Karpas-422 (cell line): Measurements from ENCODE around the gene ZC3H18. TPM values are rescaled to one million over a fixed set of nuclear protein-coding genes. Genes with fewer than 3 reads are reported as not detected.

Experiments
- DNase-seq: peaks from one replicate; pipeline ENCODE4 v3.0.0-alpha.2; 2015
- H2AFZ ChIP-seq: fragments of 200-600 bp; sonication (generic); 2 replicates; pipeline ENCODE4 v1.6.1; 2014; ENCODE audit warnings: antibody characterized with exemption, low read length, mixed read lengths
- H3K27ac ChIP-seq: fragments of 200-600 bp; sonication (generic); 2 replicates; pipeline ENCODE4 v1.5.1; 2014; ENCODE audit warnings: mild to moderate bottlenecking, low read length, moderate library complexity
- H3K27me3 ChIP-seq: fragments of 200-600 bp; sonication (generic); 2 replicates; pipeline ENCODE4 v1.6.1; 2014; ENCODE audit warnings: low read length, mixed read lengths
- H3K36me3 ChIP-seq: fragments of 200-600 bp; sonication (generic); 2 replicates; pipeline ENCODE4 v1.6.1; 2014; ENCODE audit warnings: low read length, mixed read lengths; ENCODE audit not compliant: insufficient read depth
- H3K4me1 ChIP-seq: fragments of 200-600 bp; sonication (generic); 2 replicates; pipeline ENCODE4 v1.6.1; 2014; ENCODE audit warnings: mild to moderate bottlenecking, low read length, mixed read lengths
- H3K4me2 ChIP-seq: fragments of 200-600 bp; sonication (generic); 2 replicates; pipeline ENCODE4 v1.6.1; 2014; ENCODE audit warnings: low read length, low read depth, mild to moderate bottlenecking; ENCODE audit not compliant: poor library complexity, severe bottlenecking
- H3K4me3 ChIP-seq: fragments of 200-600 bp; sonication (generic); 2 replicates; pipeline ENCODE4 v1.5.1; 2014; ENCODE audit warnings: mild to moderate bottlenecking, antibody characterized with exemption, low read length, mixed read lengths
- H3K79me2 ChIP-seq: fragments of 200-600 bp; sonication (generic); 2 replicates; pipeline ENCODE4 v1.6.1; 2014; ENCODE audit warnings: mild to moderate bottlenecking, low read length, mixed read lengths
- H3K9ac ChIP-seq: fragments of 200-600 bp; sonication (generic); 2 replicates; pipeline ENCODE4 v1.6.0; 2014; ENCODE audit warnings: low read length
- H3K9me2 ChIP-seq: fragments of 200-600 bp; sonication (generic), shearing (Covaris generic); replicated peaks from 2 replicates; pipeline ENCODE4 v1.6.0; 2014; ENCODE audit warnings: mild to moderate bottlenecking, low read length, moderate library complexity; ENCODE audit not compliant: insufficient read depth
- H3K9me3 ChIP-seq: fragments of 300-700, 200-600 bp; sonication (generic); 2 replicates; pipeline ENCODE4 v1.6.1; 2014; ENCODE audit warnings: low read length, mixed read lengths
- H4K20me1 ChIP-seq: fragments of 200-600 bp; sonication (generic); 2 replicates; pipeline ENCODE4 v1.6.1; 2014; ENCODE audit warnings: mild to moderate bottlenecking, antibody characterized with exemption, low read length, low read depth; ENCODE audit not compliant: insufficient read depth
- total RNA-seq: library from RNA; depleted of rRNA; stranded (reverse); fragments of >200 nt; shearing (Covaris generic); gene quantifications from 2 replicates; pipeline ENCODE4 v1.2.3, GENCODE V29; 2014; ENCODE audit warnings: low replicate concordance

ZC3H18 gene
- total RNA-seq, 1 experiment from 2014 or later = 8.3 TPM

GRCh38 chr16:88576307-88576706 lies 6.1 kb downstream of the ZC3H18 start:
- peaks cover 10% of the 10 kb centered on the region for H3K4me1 ChIP-seq
- H3K9me2 ChIP-seq = no peaks in the 10 kb centered on the region
- no peak for DNase-seq
- no peak overlapping the region for H3K9ac ChIP-seq
- H3K4me2 ChIP-seq = no peak overlapping the region
- H3K4me3 ChIP-seq = no peak overlapping the region
- H2AFZ ChIP-seq = no peak overlapping the region
- H3K27ac ChIP-seq = no peak overlapping the region
- H3K36me3 ChIP-seq = peaks cover 19% of the 10 kb centered on the region; the same call in 1 of the 2 replicates
- H4K20me1 ChIP-seq = peaks cover 50% of the 10 kb centered on the region
- H3K79me2 ChIP-seq = peaks cover 91% of the 10 kb centered on the region
- H3K9me3 ChIP-seq = no peaks in the 10 kb centered on the region
- no peaks in the 10 kb centered on the region for H3K27me3 ChIP-seq

GRCh38 chr16:88577166-88577565 lies 7.0 kb downstream of the ZC3H18 start:
- no peaks in the 10 kb centered on the region for H3K9me2 ChIP-seq
- H3K9ac ChIP-seq = no peak overlapping the region
- peaks cover 88% of the 10 kb centered on the region for H3K79me2 ChIP-seq
- peaks cover 19% of the 10 kb centered on the region; the same call in 1 of the 2 replicates for H3K36me3 ChIP-seq
- no peaks in the 10 kb centered on the region for H3K9me3 ChIP-seq
- no peak overlapping the region for H3K4me3 ChIP-seq
- no peak overlapping the region for H3K4me2 ChIP-seq
- H3K27me3 ChIP-seq = no peaks in the 10 kb centered on the region
- H3K27ac ChIP-seq = no peak overlapping the region
- H3K4me1 ChIP-seq = peaks cover 2% of the 10 kb centered on the region
- DNase-seq = no peak
- no peak overlapping the region for H2AFZ ChIP-seq
- H4K20me1 ChIP-seq = peaks cover 46% of the 10 kb centered on the region

GRCh38 chr16:88578446-88579313 lies 8.5 kb downstream of the ZC3H18 start:
- H3K27me3 ChIP-seq = no peaks in the 10 kb centered on the region
- no peak overlapping the region for H3K27ac ChIP-seq
- H4K20me1 ChIP-seq = peaks cover 43% of the 10 kb centered on the region
- H3K9ac ChIP-seq = no peak overlapping the region
- no peak overlapping the region for H3K4me2 ChIP-seq
- H2AFZ ChIP-seq = no peak overlapping the region
- no peak overlapping the region for H3K4me3 ChIP-seq
- peaks cover 12% of the 10 kb centered on the region; the same call in 1 of the 2 replicates for H3K36me3 ChIP-seq
- DNase-seq = no peak
- H3K4me1 ChIP-seq = no peaks in the 10 kb centered on the region
- no peaks in the 10 kb centered on the region for H3K9me2 ChIP-seq
- H3K9me3 ChIP-seq = no peaks in the 10 kb centered on the region
- peaks cover 87% of the 10 kb centered on the region for H3K79me2 ChIP-seq

GRCh38 chr16:88580371-88580770 lies 10.2 kb downstream of the ZC3H18 start:
- H3K4me2 ChIP-seq = no peak overlapping the region
- peaks cover 6% of the 10 kb centered on the region; the same call in 1 of the 2 replicates for H3K36me3 ChIP-seq
- no peaks in the 10 kb centered on the region for H3K9me3 ChIP-seq
- H3K4me1 ChIP-seq = no peaks in the 10 kb centered on the region
- H3K4me3 ChIP-seq = no peak overlapping the region
- peaks cover 53% of the 10 kb centered on the region for H4K20me1 ChIP-seq
- H2AFZ ChIP-seq = no peak overlapping the region
- no peak overlapping the region for H3K9ac ChIP-seq
- H3K27me3 ChIP-seq = no peaks in the 10 kb centered on the region
- no peak for DNase-seq
- H3K27ac ChIP-seq = no peak overlapping the region
- no peaks in the 10 kb centered on the region for H3K9me2 ChIP-seq
- peaks cover 89% of the 10 kb centered on the region for H3K79me2 ChIP-seq

GRCh38 chr16:88581033-88581432 lies 10.8 kb downstream of the ZC3H18 start:
- peaks cover 56% of the 10 kb centered on the region for H4K20me1 ChIP-seq
- no peaks in the 10 kb centered on the region for H3K4me1 ChIP-seq
- no peak overlapping the region for H3K27ac ChIP-seq
- H3K4me2 ChIP-seq = no peak overlapping the region
- H3K36me3 ChIP-seq = peaks cover 4% of the 10 kb centered on the region; the same call in 1 of the 2 replicates
- DNase-seq = no peak
- H2AFZ ChIP-seq = no peak overlapping the region
- H3K9me2 ChIP-seq = no peaks in the 10 kb centered on the region
- H3K4me3 ChIP-seq = no peak overlapping the region
- peaks cover 87% of the 10 kb centered on the region for H3K79me2 ChIP-seq
- H3K27me3 ChIP-seq = no peaks in the 10 kb centered on the region
- H3K9ac ChIP-seq = no peak overlapping the region
- no peaks in the 10 kb centered on the region for H3K9me3 ChIP-seq

- Histone ChIP-seq H3K36me3 (peaks cover 8% of the 10 kb centered on the region; the same call in 1 of the 2 replicates), H3K9me2 (no peaks in the 10 kb centered on the region), H3K27ac (no peak overlapping the region), H2AFZ (no peak overlapping the region), H3K9ac (no peak overlapping the region), H3K9me3 (no peaks in the 10 kb centered on the region), H3K27me3 (no peaks in the 10 kb centered on the region), H3K4me1 (no peaks in the 10 kb centered on the region), H3K79me2 (peaks cover 69% of the 10 kb centered on the region), H3K4me3 (no peak overlapping the region), H3K4me2 (no peak overlapping the region), H4K20me1 (peaks cover 43% of the 10 kb centered on the region)
- DNase-seq = no peak
Measured at GRCh38 chr16:88582912-88583575, 12.8 kb downstream of the ZC3H18 start.

GRCh38 chr16:88584676-88585075 lies 14.5 kb downstream of the ZC3H18 start:
- no peaks in the 10 kb centered on the region for H3K27me3 ChIP-seq
- H3K36me3 ChIP-seq = peaks cover 20% of the 10 kb centered on the region
- no peak overlapping the region for H3K4me2 ChIP-seq
- H4K20me1 ChIP-seq = peaks cover 33% of the 10 kb centered on the region
- no peak overlapping the region for H2AFZ ChIP-seq
- no peak overlapping the region for H3K27ac ChIP-seq
- H3K9me3 ChIP-seq = no peaks in the 10 kb centered on the region
- H3K4me1 ChIP-seq = no peaks in the 10 kb centered on the region
- H3K9ac ChIP-seq = no peak overlapping the region
- no peak overlapping the region for H3K4me3 ChIP-seq
- peaks cover 53% of the 10 kb centered on the region for H3K79me2 ChIP-seq
- no peaks in the 10 kb centered on the region for H3K9me2 ChIP-seq
- no peak for DNase-seq

- no peaks in the 10 kb centered on the region for H3K27me3 ChIP-seq
- no peak overlapping the region for H2AFZ ChIP-seq
- H3K9ac ChIP-seq = no peak overlapping the region
- H3K4me2 ChIP-seq = no peak overlapping the region
- peaks cover 54% of the 10 kb centered on the region for H3K79me2 ChIP-seq
- H3K4me1 ChIP-seq = no peaks in the 10 kb centered on the region
- H3K27ac ChIP-seq = no peak overlapping the region
- H4K20me1 ChIP-seq = peaks cover 31% of the 10 kb centered on the region
- H3K36me3 ChIP-seq = peaks cover 26% of the 10 kb centered on the region
- H3K4me3 ChIP-seq = no peak overlapping the region
- H3K9me3 ChIP-seq = no peaks in the 10 kb centered on the region
- no peak for DNase-seq
- H3K9me2 ChIP-seq = no peaks in the 10 kb centered on the region
Measured at GRCh38 chr16:88585269-88585668, 15.1 kb downstream of the ZC3H18 start.
